Ishikawa (cell line): ENCODE data around the gene GAPDHS.

Experiments
- CEBPB ChIP-seq: IDR thresholded peaks from 2 replicates; pipeline ENCODE4 v1.6.1; 2012
- CREB1 ChIP-seq: IDR thresholded peaks from 2 replicates; pipeline ENCODE4 v1.6.1; 2012; ENCODE audit warnings: low read depth
- EGR1 ChIP-seq: IDR thresholded peaks from 2 replicates; pipeline ENCODE4 v1.6.1; 2012
- EP300 ChIP-seq: IDR thresholded peaks from 2 replicates; pipeline ENCODE4 v1.6.1; 2012; ENCODE audit warnings: borderline replicate concordance
- FOXM1 ChIP-seq: IDR thresholded peaks from 2 replicates; pipeline ENCODE4 v1.6.1; 2012; ENCODE audit warnings: low read depth, borderline replicate concordance
- MAX ChIP-seq: IDR thresholded peaks from 2 replicates; pipeline ENCODE4 v1.6.1; 2012
- NFIC ChIP-seq: IDR thresholded peaks from 2 replicates; pipeline ENCODE4 v1.6.1; 2012
- RAD21 ChIP-seq: IDR thresholded peaks from 2 replicates; pipeline ENCODE4 v1.6.1; 2012; ENCODE audit warnings: low read depth
- REST ChIP-seq: IDR thresholded peaks from 2 replicates; pipeline ENCODE4 v1.6.1; 2012; ENCODE audit warnings: low read depth, mild to moderate bottlenecking
- TAF1 ChIP-seq: IDR thresholded peaks from 2 replicates; pipeline ENCODE4 v1.6.1; 2012; ENCODE audit warnings: low read depth, mild to moderate bottlenecking
- TCF12 ChIP-seq: IDR thresholded peaks from 2 replicates; pipeline ENCODE4 v1.6.1; 2012; ENCODE audit warnings: low read depth
- TEAD4 ChIP-seq: IDR thresholded peaks from 2 replicates; pipeline ENCODE4 v1.6.1; 2012
- YY1 ChIP-seq: IDR thresholded peaks from 2 replicates; pipeline ENCODE4 v1.6.1; 2012; ENCODE audit warnings: low read depth
- ZBTB7A ChIP-seq: IDR thresholded peaks from 2 replicates; pipeline ENCODE4 v1.6.1; 2012; ENCODE audit warnings: low read depth
- TF ChIP-seq, protein P1 (sequence below): IDR thresholded peaks from 2 replicates; pipeline ENCODE4 v1.6.1; 2012

Gene GAPDHS

DNA sequence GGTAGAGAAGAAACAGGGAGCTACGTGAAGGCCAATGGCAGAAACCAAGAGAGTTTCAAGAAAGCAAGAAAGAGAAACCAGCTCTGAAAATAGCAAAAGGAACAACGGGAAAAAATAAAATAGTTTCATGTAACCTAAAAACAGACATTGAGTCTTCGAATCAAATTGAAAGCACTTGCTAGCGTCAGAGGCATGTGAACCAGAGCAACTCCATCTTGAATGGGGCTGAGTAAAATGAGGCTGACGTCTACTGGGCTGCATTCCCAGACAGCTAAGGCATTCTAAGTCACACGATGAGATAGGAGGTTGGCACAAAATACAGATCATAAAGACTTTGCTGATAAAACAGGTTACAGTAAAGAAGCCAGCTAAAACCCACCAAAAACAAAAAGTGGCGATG lies 45.5 kb downstream of the GAPDHS start:
- no peak for TF ChIP-seq RAD21
- no peak for TF ChIP-seq TAF1
- TF ChIP-seq TEAD4: no peak
- TF ChIP-seq FOXM1: no peak
- TF ChIP-seq CREB1: no peak
- TF ChIP-seq, protein P1, sequence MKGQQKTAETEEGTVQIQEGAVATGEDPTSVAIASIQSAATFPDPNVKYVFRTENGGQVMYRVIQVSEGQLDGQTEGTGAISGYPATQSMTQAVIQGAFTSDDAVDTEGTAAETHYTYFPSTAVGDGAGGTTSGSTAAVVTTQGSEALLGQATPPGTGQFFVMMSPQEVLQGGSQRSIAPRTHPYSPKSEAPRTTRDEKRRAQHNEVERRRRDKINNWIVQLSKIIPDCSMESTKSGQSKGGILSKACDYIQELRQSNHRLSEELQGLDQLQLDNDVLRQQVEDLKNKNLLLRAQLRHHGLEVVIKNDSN: no peak
- no peak for TF ChIP-seq EP300
- no peak for TF ChIP-seq ZBTB7A
- TF ChIP-seq REST: no peak
- TF ChIP-seq YY1: no peak
- TF ChIP-seq NFIC: no peak

DNA sequence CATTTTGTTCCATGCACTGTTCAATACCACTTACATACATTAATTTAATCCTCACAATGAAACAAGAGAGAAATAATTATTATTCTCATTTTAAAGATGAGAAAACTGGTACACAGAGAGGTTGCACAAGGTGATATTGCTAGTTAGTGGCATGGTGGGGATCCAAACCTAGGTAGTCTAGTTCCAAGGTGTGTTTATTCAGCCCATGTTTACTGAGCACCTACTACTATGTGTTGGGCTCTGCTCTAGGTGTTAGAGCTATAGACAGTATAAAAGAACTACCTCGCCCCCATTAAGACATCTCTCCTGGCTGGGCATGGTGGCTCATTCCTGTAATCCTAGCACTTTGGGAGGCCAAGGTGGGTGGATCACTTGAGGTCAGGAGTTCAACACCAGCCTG lies 49.5 kb downstream of the GAPDHS start:
- TF ChIP-seq MAX (no peak), CEBPB (no peak), YY1 (no peak), TCF12 (no peak), CREB1 (no peak), TAF1 (no peak), REST (no peak), ZBTB7A (no peak), TEAD4 (no peak), EGR1 (no peak), EP300 (no peak), FOXM1 (no peak), NFIC (no peak), RAD21 (no peak)
- TF ChIP-seq, protein P1: no peak

DNA sequence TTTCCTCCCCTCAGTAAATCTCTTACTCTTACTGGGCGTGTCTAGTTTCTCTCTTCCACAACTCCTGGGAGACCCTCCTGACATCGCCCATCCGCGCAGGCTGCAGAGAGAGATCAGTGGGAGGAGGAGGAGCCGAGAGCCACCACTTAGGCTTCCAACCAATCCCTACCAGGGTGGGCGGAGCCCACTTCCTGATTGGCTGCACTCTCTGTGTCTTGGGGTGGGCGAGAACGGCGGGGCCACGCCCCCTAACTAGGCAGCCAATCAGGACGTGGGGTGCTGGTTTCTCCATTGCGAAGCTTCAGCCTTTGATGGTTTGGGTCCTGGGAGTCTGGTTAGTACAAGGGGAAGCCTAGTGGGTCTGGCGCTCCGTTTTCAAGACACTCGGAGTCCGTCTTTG lies 52.6 kb downstream of the GAPDHS start, which contains the start of gene PMIS2:
TSS of gene PMIS2 (plus strand) at position 326 of the 400 bp plus-strand sequence. CDS start 87 bp downstream, outside the sequence.
- TF ChIP-seq FOXM1: no peak
- no peak for TF ChIP-seq MAX
- no peak for TF ChIP-seq REST
- no peak for TF ChIP-seq ZBTB7A
- no peak for TF ChIP-seq TEAD4
- no peak for TF ChIP-seq EGR1
- TF ChIP-seq TCF12: no peak
- TF ChIP-seq, protein P1: no peak
- no peak for TF ChIP-seq YY1
- TF ChIP-seq EP300: no peak
- no peak for TF ChIP-seq TAF1
- no peak for TF ChIP-seq CREB1
- no peak for TF ChIP-seq NFIC
- no peak for TF ChIP-seq CEBPB
- no peak for TF ChIP-seq RAD21

GRCh38 chr19:35587321-35587720 lies 54.1 kb downstream of the GAPDHS start:
- no peak for TF ChIP-seq MAX
- no peak for TF ChIP-seq TEAD4
- TF ChIP-seq CREB1: no peak
- TF ChIP-seq EGR1: no peak
- TF ChIP-seq FOXM1: no peak
- no peak for TF ChIP-seq TAF1
- TF ChIP-seq EP300: no peak
- no peak for TF ChIP-seq ZBTB7A
- TF ChIP-seq NFIC: no peak
- no peak for TF ChIP-seq REST
- TF ChIP-seq YY1: no peak
- TF ChIP-seq, protein P1: no peak
- TF ChIP-seq RAD21: no peak
- TF ChIP-seq CEBPB: no peak
- TF ChIP-seq TCF12: no peak
